ENCODE results near the gene MZB1. TPM values are rescaled to one million over a fixed set of nuclear protein-coding genes. Genes with fewer than 3 reads are reported as not detected.

The MZB1 gene
- total RNA-seq, 1 experiment from 2014 or later, result 0.52 TPM

DNA sequence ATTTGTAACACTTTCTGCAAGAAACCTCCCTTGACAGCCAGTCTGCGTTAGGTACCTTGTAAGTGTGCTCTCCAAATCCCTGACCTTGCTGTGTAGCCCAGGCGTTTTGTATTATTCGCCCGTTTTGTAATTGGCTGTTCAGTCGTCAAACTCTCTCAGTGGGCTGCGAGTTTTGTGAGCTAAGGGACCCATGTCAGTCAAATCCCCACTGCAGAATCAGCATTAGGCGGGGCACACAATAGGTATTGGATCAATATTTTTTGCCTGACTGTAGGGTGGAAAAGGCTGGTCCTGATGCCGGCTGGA lies 48.9 kb upstream of the MZB1 start:
- POLR2A ChIA-PET (ENCODE audit: unreplicated experiment), result no interaction called here
- intact Hi-C loops (cut with micrococcal nuclease; ENCODE audit: unreplicated experiment), result no loop called here
- Histone ChIP-seq H3K9me2 (ENCODE audit: insufficient read depth) (no peaks in the 10 kb centered on the region), H3K36me3 (ENCODE audit: low read depth) (no peaks in the 10 kb centered on the region), H3K9me3 (ENCODE audit: insufficient read depth, low read depth) (no peaks in the 10 kb centered on the region), H3K27ac (no peak overlapping the region), H3K27me3 (ENCODE audit: insufficient read depth, low read depth) (no peaks in the 10 kb centered on the region), H3K4me1 (replicated peaks; ENCODE audit: insufficient read depth) (peaks cover 11% of the 10 kb centered on the region), H4K20me1 (ENCODE audit: insufficient read depth) (no peaks in the 10 kb centered on the region), H3F3A (ENCODE audit: insufficient read depth, low read depth) (no peaks in the 10 kb centered on the region), H3K79me2 (ENCODE audit: low read depth) (no peaks in the 10 kb centered on the region), H3K4me2 (peak overlapping the region; percentile 82), H2AFZ (0 out of 2 replicates have a peak overlapping the region, but pooled peaks have one; percentile 100), H3K4me3 (peak overlapping the region; percentile 91)
- CTCF ChIA-PET, result no interaction called here
- TF ChIP-seq, protein P1, sequence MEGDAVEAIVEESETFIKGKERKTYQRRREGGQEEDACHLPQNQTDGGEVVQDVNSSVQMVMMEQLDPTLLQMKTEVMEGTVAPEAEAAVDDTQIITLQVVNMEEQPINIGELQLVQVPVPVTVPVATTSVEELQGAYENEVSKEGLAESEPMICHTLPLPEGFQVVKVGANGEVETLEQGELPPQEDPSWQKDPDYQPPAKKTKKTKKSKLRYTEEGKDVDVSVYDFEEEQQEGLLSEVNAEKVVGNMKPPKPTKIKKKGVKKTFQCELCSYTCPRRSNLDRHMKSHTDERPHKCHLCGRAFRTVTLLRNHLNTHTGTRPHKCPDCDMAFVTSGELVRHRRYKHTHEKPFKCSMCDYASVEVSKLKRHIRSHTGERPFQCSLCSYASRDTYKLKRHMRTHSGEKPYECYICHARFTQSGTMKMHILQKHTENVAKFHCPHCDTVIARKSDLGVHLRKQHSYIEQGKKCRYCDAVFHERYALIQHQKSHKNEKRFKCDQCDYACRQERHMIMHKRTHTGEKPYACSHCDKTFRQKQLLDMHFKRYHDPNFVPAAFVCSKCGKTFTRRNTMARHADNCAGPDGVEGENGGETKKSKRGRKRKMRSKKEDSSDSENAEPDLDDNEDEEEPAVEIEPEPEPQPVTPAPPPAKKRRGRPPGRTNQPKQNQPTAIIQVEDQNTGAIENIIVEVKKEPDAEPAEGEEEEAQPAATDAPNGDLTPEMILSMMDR (conservative IDR thresholded peaks at IDR 0.05), result no peak
- no peak for TF ChIP-seq EZH2 (IDR thresholded peaks at IDR 0.05; ENCODE audit: low read depth)
- no peak for DNase-seq
- no TSS peak for BruUV-seq (replicated peaks)

DNA sequence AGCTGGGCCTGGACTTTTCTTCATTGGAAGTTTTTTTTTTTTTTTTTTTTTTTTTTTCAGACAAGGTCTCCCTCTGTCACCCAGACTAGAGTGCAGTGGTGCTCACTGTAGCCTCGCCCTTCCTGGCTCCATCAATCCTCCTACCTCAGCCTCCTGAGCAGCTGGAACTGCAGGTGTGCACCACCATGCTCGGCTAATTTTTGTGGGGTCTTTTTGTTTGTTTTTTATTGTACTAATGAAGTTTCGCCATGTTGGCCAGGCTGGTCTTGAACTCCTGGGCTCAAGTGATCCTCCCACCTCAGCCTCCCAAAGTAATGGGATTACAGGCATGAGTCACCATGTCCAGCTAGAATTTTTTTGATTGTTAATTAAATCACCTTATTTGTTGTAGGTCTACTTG lies 46.0 kb upstream of the MZB1 start:
- ChIA-PET POLR2A (ENCODE audit: unreplicated experiment) (interaction anchor here (0.6 kb wide), 1 partner anchor 79 kb away, joined by 6 read pairs; no protein-coding TSS in a partner anchor), CTCF (no interaction called here)
- TF ChIP-seq, protein P1 (conservative IDR thresholded peaks at IDR 0.05), result no peak
- TF ChIP-seq EZH2 (IDR thresholded peaks at IDR 0.05; ENCODE audit: low read depth), result no peak
- Histone ChIP-seq H3K27me3 (ENCODE audit: insufficient read depth, low read depth) (no peaks in the 10 kb centered on the region), H2AFZ (no peak overlapping the region), H3K9me2 (ENCODE audit: insufficient read depth) (no peaks in the 10 kb centered on the region), H3K9me3 (ENCODE audit: insufficient read depth, low read depth) (no peaks in the 10 kb centered on the region), H3K4me1 (replicated peaks; ENCODE audit: insufficient read depth) (peaks cover 11% of the 10 kb centered on the region), H3K36me3 (ENCODE audit: low read depth) (no peaks in the 10 kb centered on the region), H3K4me2 (no peak overlapping the region), H4K20me1 (ENCODE audit: insufficient read depth) (no peaks in the 10 kb centered on the region), H3K4me3 (no peak overlapping the region), H3K79me2 (ENCODE audit: low read depth) (no peaks in the 10 kb centered on the region), H3K27ac (no peak overlapping the region), H3F3A (ENCODE audit: insufficient read depth, low read depth) (no peaks in the 10 kb centered on the region)
- BruUV-seq (replicated peaks), result no TSS peak
- intact Hi-C loops (cut with micrococcal nuclease; ENCODE audit: unreplicated experiment), result no loop called here
- no peak for DNase-seq

GRCh38 chr5:139431706-139432105 lies 42.0 kb upstream of the MZB1 start:
- Histone ChIP-seq H4K20me1 (ENCODE audit: insufficient read depth) (no peaks in the 10 kb centered on the region), H3F3A (ENCODE audit: insufficient read depth, low read depth) (no peaks in the 10 kb centered on the region), H3K9me3 (ENCODE audit: insufficient read depth, low read depth) (no peaks in the 10 kb centered on the region), H3K36me3 (ENCODE audit: low read depth) (no peaks in the 10 kb centered on the region; the same call in 1 of the 2 replicates), H3K79me2 (ENCODE audit: low read depth) (no peaks in the 10 kb centered on the region), H3K9me2 (ENCODE audit: insufficient read depth) (no peaks in the 10 kb centered on the region), H3K4me1 (replicated peaks; ENCODE audit: insufficient read depth) (no peaks in the 10 kb centered on the region), H3K27ac (no peak overlapping the region), H3K27me3 (ENCODE audit: insufficient read depth, low read depth) (no peaks in the 10 kb centered on the region), H3K4me2 (no peak overlapping the region), H2AFZ (no peak overlapping the region), H3K4me3 (no peak overlapping the region)
- CTCF ChIA-PET, result no interaction called here
- BruUV-seq (replicated peaks), result no TSS peak
- TF ChIP-seq, protein P1 (conservative IDR thresholded peaks at IDR 0.05), result no peak
- TF ChIP-seq EZH2 (IDR thresholded peaks at IDR 0.05; ENCODE audit: low read depth), result no peak
- intact Hi-C loops (cut with micrococcal nuclease; ENCODE audit: unreplicated experiment), result no loop called here
- peak in 1 of 2 experiments; percentile 54 for DNase-seq
- POLR2A ChIA-PET (ENCODE audit: unreplicated experiment), result no interaction called here
